Kidney epithelial cell (primary cell): ENCODE data around the gene GCK. TPM values are rescaled to one million over a fixed set of nuclear protein-coding genes. Genes with fewer than 3 reads are reported as not detected.
"Not testable (repeated sequence)": the region's sequence is repeated elsewhere in the genome, so short reads cannot be mapped to it uniquely, and the experiment has no call there.

Experiments
- DNase-seq: peaks from one replicate; pipeline ENCODE4 v3.0.0-alpha.2; 2010; ENCODE audit warnings: low read depth
- H3K27me3 ChIP-seq: 2 replicates; pipeline ENCODE4 v1.6.0; 2011; ENCODE audit warnings: low read length; ENCODE audit not compliant: control insufficient read depth, insufficient read depth
- H3K36me3 ChIP-seq: 2 replicates; pipeline ENCODE4 v1.5.1; 2011; ENCODE audit warnings: low read length; ENCODE audit not compliant: control insufficient read depth, insufficient read depth
- H3K4me3 ChIP-seq: 2 replicates; pipeline ENCODE4 v1.5.1; 2011; ENCODE audit warnings: low read depth, mild to moderate bottlenecking, control low read depth, low read length
- CTCF ChIP-seq: IDR thresholded peaks from 2 replicates; pipeline ENCODE4 v1.5.1; 2011; ENCODE audit warnings: mild to moderate bottlenecking, moderate library complexity, low read length, control low read depth, inconsistent platforms; ENCODE audit not compliant: insufficient read depth, poor library complexity, severe bottlenecking
- total RNA-seq: library from RNA; depleted of rRNA; stranded (reverse); fragments of >200 nt; gene quantifications from 2 replicates; pipeline ENCODE4 v1.2.3, GENCODE V29; 2015

GCK gene
- total RNA-seq, 1 donor from 2014 or later: 2.3 TPM

- TF ChIP-seq CTCF: no peak
- no peak for DNase-seq
- Histone ChIP-seq H3K4me3 (no peak overlapping the region), H3K27me3 (no peaks in the 10 kb centered on the region), H3K36me3 (no peaks in the 10 kb centered on the region)
These were observed 8.6 kb downstream of the GCK start for GRCh38 chr7:44180631-44181030.

- H3K4me3 ChIP-seq: no peak overlapping the region
- TF ChIP-seq CTCF: no peak
- no peaks in the 10 kb centered on the region for H3K27me3 ChIP-seq
- no peak for DNase-seq
- H3K36me3 ChIP-seq: no peaks in the 10 kb centered on the region
These were observed 11.6 kb downstream of the GCK start for GRCh38 chr7:44177570-44178131.

GRCh38 chr7:44176486-44176885 is 12.8 kb downstream of the GCK start:
- no peak for DNase-seq
- TF ChIP-seq CTCF: no peak
- Histone ChIP-seq H3K36me3 (no peaks in the 10 kb centered on the region), H3K4me3 (no peak overlapping the region), H3K27me3 (no peaks in the 10 kb centered on the region)

- no peak for TF ChIP-seq CTCF
- no peak for DNase-seq
- H3K27me3 ChIP-seq: no peaks in the 10 kb centered on the region
- H3K36me3 ChIP-seq: no peaks in the 10 kb centered on the region
- H3K4me3 ChIP-seq: no peak overlapping the region
These were observed 13.5 kb downstream of the GCK start for GRCh38 chr7:44175730-44176129.

- not testable (repeated sequence) for H3K27me3 ChIP-seq, DNase-seq, H3K36me3 ChIP-seq, H3K4me3 ChIP-seq
These were observed 14.6 kb downstream of the GCK start for GRCh38 chr7:44174694-44174948.

- no peaks in the 10 kb centered on the region for H3K36me3 ChIP-seq
- no peaks in the 10 kb centered on the region for H3K27me3 ChIP-seq
- DNase-seq: no peak
- TF ChIP-seq CTCF: no peak
- H3K4me3 ChIP-seq: no peak overlapping the region
These were observed 15.1 kb downstream of the GCK start for GRCh38 chr7:44173911-44174693.
